ENCODE measurements around the gene CDH24.

DNA sequence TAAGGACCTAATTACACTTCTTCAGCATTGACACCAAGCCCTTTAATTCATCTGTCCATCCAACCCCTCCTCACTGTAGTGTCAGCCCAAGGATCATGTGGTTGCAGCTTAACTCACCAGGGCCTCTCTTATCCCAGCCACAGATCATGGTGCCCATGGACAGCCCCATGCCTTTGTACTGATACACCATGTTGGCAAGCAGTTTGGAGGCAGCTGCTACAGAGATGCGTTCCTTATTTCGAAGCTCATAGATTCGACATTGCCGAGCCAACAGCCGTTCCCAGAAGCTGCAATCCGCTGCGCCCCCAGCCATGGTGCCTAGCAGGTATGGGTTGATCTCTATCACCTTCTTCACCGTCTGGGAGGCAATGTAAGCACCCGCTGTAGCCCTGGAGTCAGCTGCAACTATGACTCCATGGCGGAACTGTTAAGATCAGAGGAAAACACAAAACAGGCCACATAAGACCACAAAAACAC is 24.0 kb downstream of the CDH24 start:
- TF ChIP-seq, protein P1, sequence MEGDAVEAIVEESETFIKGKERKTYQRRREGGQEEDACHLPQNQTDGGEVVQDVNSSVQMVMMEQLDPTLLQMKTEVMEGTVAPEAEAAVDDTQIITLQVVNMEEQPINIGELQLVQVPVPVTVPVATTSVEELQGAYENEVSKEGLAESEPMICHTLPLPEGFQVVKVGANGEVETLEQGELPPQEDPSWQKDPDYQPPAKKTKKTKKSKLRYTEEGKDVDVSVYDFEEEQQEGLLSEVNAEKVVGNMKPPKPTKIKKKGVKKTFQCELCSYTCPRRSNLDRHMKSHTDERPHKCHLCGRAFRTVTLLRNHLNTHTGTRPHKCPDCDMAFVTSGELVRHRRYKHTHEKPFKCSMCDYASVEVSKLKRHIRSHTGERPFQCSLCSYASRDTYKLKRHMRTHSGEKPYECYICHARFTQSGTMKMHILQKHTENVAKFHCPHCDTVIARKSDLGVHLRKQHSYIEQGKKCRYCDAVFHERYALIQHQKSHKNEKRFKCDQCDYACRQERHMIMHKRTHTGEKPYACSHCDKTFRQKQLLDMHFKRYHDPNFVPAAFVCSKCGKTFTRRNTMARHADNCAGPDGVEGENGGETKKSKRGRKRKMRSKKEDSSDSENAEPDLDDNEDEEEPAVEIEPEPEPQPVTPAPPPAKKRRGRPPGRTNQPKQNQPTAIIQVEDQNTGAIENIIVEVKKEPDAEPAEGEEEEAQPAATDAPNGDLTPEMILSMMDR (IDR thresholded peaks at IDR 0.05; ENCODE audit: low read length), result no peak
- TF ChIP-seq EZH2 (IDR thresholded peaks at IDR 0.05; ENCODE audit: borderline replicate concordance, low read length), result no peak
